NCI-H524 (cell line): ENCODE measurements around the gene INPP5E.

Experiments
- DNase-seq, 2 experiments: peaks; one replicate each; lab custom pipeline; 2025; lab: John Stamatoyannopoulos, UW

Gene INPP5E

DNA sequence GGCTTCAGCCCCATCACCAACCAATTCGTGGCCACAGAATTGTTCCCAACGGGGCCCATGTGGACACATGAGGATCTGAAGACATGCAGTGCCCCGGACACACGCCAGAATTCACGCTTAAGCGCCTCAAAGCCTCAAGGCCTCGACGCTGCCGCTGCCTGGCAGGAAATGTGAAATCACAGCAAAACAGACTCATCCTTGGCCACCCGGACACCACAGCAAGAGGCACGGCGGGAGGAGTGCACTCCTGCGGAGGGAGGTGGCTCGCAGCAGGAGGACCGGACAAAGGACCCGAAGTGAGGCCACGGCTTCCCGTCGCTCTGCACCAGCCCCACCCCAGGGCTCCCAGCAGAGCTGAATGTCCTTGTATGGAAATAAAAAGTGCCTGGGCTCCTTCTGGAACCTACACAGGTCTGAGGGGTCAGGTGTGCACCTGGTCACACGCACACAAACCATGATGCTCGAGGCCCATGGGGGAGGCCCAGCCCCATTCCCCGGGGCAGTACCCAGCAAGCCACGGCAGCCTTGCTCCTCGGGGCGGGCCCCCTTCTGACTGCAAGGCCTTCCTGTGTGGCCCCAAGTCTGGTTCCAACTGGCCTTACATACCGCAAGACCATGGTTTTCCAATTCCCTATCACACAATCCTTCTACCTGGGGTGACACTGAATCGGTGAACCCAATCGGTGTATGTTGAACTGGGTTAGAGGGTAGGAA, 33.2 kb upstream of the INPP5E start:
- DNase-seq = no peak

DNA sequence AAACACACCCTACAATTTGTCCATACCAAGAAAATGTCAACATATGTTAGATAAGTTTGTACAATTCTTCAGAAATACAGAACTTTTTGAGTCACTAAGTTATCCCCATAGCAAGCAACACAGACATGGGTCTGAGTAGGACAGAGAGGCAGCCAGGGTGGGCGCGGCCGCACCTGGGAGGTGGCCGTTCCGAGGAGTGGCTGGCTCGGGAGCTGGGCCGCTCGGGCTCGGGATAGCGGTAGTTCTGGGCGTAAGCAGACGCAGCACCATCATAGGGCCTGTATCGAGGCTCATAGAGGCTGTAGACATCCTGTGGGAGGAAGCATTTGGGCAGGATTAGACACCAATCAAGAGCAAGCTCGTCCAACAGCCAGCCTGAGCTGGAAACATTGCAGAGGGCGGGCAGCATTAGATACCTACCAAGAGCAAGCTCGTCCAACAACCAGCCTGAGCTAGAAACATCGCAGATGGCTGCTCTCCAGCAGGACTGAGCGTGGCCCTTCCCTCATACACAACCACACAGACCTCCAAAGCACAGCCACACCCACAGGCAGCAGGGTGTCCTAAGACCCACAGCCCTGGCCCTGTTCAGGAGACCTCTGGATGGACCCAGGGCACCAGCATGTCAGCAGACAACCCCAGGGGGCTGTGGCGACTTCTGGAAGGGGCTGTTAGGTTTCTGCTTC, 32.3 kb upstream of the INPP5E start:
- DNase-seq = no peak

DNA sequence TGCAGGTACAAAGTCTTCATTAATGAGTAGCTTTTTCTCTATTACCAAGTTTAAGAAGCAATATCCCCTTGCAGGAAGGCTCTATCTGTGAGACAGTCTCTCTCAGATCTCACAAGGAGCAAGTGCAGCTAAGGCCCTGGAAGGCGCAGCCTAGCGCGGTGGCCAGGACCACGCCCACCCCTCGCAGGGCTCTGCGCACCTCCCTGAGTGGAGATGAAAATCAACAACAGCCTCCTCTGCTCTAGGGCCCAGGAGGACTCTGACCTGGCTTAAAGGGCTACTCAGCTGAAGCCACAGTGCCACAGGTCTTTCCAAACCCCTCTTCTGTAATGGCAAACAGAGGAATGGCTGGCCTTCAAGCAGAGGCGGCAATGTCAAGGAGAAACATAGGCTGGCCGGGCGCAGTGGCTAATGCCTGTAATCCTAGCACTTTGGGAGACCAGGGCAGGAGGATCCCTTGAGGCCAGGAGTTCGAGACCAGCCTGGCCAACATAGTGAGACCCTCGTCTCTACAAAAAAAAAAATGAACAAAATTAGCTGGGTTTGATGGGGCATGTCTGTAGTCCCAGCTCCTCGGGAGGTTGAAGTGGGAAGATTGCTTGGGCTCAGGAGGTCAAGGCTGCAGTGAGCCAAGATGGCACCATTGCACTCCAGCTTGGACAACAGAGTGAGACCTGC, 31.3 kb upstream of the INPP5E start:
- DNase-seq = no peak

DNA sequence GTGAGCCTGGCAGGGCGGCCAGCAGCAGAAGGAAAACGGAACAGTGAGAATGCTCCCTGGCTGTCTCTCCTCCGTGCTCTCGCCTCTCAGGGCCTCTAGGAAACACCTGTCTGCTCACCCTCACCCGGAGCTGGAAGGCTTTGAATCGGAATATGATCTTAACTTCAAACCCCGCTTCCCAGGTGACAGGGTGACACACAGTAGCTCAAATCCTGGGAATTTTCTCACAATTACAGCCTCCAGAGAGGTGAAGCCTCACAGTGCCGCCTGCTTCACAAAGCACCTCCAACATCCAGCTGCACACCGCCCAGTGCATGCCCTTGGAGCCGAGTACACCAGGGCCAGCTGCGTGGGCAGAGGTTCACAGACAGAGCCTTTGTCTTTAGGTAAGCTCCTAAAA, 30.7 kb upstream of the INPP5E start:
- DNase-seq = no peak

DNA sequence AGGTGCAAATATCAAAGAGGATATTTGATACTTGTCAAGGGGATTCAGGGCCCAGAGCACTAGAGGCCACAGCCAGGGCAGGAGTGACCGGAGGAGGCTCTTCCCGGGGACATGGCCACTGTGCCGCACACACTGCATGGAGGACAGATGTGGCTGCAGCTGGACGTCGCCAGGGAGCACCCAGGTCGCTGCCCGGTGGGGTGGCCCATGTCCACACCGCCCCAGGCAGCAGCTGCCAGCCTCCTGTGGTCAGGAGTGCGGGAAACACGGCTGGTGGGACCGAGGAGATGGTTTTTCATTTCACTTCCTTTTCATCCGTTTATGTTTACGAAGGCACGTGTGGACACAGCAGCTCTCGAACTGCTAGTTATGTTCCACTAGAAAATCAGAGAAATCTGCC, 28.1 kb upstream of the INPP5E start:
- DNase-seq = no peak

DNA sequence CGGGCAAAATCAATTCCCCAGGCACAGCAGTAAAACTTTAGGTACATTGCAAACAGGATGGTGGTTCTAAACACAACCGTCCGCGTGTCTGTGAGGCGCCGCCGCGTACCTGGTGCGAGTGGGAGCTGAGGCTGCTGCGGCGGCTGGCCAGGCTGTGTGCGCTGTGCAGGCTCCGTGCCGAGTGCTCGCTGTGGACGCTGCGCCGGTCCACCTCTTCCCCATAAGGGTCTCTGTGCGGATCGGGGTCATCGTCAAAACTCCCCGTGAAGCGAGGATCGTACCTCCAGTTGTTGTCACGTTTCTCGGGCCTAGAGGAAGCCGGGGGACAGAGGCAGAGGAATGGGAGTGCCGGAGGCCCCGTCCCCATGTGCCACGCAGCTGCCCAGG, 26.5 kb upstream of the INPP5E start:
- DNase-seq = no peak

DNA sequence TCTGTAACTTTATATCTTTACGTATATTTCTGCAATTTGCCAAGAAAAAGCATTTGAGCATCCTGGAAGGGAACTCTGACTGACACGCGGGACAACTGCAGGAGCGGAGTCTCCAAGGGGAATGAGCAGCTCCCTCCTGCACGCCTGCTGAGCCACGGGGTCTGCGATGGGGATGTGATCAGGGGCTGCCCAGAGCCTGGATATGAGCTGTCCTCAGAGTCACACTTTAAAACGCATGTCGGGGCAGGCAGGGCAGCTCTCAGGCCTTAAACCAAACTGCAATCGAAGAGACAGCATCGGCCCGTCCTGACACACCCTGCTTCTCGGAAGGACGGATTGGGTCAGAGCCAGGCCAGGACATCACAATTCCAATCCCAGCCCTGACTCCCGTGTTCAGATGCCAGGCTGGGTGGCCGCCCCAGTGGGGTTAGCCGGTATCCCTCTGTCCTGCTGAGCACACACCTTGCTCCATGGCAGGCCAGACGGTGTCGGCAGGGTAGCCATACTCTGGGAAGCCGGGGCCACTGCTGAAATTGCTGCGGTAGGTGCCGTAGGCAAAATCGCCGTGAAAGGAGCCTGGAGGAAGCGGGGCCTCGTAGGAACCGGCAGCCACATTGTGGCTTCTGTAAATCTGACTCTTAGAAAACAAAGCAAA, 26.0 kb upstream of the INPP5E start:
- no peak for DNase-seq

DNA sequence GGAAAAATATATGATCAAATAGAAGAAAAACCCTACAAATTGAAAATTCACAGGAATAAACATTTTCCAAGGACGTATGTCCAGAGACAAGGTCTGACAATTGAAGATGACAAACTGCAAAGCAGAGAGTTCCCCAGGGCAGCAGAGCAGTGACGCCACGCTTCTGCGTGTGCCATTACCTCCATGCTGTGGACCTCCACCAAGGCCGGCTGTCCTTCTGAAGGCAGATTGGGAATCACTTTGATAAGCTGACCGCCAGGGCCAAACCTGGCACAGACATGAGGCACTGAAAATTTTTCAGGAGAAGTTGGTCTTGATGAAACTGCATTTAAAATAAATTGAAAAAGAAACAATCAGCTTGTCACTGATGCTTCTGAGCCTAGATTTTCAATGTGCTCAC, 24.6 kb upstream of the INPP5E start:
- no peak for DNase-seq

DNA sequence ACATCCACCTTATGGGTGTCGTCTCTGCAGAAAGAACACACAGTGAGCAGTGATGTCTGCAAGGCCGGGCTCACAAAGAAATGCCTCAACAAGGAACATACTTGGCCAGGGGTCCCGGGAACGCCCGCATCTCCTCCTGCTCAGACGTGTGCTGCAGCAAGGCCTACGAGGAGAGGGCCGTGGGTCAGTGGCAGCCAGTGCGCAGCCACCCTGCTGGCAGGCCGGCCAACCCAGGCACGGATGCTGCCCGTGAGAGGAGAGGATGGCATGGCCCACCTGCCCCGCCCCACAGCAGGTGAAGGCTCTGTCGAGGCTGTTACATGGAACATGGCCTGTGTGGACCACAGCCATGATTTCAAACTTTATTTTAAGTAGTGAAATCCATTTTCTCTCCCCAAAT, 23.9 kb upstream of the INPP5E start:
- DNase-seq = no peak

DNA sequence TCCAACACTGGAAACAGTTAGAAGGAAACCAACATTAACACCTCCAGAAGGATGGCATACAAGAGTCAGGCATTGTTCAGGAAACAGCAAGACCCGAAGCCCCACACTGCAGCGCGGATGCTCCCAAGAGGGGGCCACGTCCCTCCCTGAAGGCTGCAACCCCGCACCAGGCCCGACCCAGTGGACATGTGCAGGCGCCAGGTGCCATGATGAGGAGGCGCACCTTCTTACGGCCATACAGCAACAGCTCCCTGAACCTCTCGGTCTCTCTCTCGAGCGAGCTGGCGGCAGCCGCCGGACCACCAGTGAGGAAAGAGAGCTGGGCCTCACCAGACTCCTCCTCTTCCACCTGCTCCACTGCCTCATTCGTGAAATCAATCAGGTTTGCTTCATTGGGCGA, 23.0 kb upstream of the INPP5E start:
- no peak for DNase-seq

DNA sequence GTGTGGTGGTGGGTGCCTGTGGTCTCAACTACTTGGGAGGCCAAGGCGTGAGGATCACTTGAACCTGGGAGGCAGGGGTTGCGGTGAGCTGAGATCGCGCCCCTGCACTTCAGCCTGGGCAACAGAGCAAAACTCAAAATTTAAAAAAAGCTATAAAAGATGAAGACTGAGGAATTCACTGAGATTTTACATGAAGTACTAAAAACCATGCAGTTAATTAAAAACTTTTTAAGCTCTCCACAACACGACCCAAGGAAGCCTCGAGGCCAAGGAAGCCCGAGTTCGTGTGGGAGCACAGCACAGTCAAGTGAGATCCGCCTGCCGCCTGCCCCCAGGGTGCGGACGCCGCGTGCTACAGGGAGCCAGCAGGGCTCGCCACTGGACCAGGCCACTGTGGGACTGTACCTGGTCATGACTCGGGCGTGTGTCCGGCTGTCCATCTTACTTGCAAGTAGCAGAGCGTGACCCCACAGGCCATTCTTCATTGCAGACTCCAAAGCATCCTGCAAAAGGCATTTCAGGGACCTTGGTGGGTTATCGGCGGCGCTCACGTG, 21.2 kb upstream of the INPP5E start:
- DNase-seq = no peak

DNA sequence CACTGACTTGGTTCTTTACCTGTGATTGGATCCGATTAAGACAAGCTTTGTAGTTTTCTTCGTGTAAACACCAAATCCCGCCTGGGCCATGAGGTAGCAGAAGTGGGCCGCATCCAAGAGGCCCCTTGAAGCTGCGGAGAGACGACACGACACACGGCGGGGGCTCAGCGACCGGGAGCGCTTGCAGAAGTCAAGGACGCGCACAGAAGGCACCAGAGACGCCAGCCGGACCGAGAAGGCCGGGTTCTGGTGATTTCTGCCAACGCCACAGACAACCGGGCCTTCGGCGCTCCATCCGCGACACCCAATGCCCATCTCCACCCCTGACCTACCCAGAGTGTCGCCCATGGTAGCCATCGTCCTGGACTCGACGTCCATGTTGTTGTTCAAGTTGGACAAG, 19.8 kb upstream of the INPP5E start:
- no peak for DNase-seq

DNA sequence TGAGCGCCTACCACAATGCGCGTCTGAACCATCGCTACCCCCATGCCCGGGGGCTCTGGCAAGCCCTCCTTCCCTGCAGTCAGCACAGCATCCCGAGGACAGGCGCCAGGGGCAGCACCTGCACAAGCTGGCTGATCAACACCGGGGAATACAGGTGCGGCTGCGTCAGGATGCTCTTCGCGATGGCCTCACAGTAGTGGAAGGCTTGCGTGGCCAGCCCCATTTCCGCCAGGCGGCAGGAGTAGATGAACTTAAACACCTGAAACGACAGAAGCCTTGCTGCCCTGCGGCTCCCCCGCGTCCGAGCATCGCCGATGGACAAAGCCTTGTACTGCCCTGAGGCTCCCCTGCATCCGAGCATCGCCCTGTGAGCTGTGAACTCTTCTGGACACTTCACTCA, 17.7 kb upstream of the INPP5E start:
- DNase-seq = no peak

DNA sequence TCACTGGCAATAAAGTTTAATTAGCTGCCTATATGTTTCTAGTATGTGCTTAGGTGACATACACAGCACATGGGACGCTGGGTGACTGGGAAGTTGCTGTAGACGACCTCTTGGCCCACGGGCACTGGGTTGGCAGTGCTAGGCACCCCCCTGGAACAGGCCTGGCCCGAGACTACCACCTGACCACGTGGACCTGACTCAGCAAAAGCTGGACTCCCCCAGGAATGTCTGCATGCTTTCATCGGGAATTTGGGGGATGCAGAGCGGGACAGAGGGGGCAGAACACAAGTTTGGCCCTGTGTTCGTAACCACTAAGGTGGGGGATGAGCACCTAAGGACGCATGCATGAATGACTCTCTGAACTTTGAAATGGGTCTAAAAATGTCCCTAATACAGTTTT, 16.6 kb upstream of the INPP5E start:
- DNase-seq = no peak

DNA sequence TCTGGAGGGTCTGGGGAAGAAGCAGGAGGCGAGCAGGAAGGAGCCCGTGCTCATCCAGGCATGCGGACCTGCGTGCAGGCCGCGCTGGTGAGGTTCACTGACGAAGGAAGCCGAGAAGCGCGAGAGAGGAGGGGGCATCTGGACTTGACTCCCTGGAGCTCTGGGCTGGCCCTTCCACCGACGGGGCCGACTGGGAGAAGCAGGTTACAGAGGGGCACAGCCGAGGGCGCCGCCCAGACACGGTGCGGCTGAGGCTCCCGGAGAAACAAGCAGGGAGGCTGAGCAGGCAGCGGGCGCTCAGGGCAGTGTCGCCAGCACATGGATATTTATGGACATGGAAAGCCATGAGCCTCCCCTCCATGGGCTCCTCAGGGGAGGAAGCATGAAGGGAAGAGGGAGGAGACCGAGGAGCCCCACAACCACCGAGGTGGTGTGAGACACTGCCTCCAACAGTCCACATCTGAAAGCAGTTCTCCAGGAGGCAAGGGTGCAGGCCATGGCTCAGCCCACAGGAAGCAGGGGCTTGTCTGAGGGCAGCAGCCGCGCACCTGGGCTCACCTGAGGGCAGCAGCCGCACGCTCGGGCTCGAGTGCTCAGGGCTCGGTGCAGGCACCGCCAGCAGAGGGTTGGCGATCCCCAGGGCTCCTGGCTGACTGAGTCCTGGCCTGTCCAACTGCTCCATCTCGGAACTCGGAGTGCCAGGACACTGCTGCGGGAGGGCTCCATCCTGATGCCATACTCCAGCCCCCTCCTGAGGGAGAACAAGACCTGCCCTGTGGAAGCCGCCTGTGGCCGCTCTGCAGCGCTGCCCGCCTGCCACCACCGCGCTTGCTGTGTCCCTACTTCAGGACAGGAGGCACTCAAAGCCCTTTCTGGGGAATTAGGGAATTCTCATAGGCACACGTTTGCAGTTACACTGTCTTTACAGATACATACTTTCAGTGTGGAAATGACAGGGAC, 15.7 kb upstream of the INPP5E start:
- no peak for DNase-seq

DNA sequence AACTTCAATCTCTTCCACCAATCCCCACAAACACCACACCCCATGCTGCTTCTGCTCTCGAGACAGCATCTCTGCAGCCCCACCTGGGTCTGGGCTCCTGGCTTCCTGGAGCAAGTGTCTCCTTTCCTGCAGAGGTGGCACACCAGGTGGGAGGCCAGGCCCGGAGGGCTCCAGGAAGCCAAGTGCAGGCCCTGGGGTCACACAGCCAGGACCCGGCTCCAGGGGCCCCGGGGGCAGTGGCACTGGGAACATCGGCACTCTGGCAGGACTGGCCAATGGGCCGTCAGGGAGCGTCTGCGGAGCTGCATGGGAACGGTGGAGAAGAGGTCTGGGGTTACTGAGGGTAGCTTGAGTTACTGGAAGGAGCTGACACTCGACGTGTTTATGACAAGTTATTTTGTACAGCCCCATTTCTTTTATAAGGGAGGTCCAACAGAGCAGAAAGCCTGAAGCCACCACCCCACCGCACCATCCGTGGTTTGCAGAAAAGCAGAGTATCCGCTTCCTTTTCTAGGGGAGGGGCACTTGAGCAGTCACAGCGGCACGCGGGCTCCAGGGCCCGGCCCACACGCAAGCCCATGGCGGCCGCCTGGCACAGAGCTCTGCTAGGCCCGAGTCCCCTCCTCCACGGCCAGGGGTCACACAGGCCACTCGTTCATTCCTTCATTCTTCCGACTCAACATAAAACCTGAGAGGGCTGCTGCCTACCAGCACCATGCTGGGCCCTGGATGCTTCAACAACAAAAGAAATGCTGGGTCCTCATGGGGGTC, 14.6 kb upstream of the INPP5E start:
- no peak for DNase-seq

DNA sequence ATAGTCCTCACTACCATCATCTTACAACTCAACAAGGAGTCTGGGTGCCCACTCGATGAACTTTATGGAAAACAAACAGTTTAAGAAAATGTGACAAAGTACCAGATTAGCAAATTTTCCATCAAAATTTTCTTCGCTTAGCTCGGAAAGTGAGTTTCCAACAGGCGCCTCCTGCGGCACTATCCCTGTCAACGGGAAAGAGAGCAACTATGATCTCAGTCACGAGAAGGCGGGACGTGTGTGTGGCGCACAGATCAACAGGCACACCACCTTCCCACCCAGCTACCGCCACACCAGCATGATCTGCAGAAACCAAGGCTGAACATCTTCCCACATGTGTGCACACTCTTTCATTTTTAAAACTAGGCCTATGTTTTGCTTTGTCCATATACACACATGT, 13.7 kb upstream of the INPP5E start:
- no peak for DNase-seq

DNA sequence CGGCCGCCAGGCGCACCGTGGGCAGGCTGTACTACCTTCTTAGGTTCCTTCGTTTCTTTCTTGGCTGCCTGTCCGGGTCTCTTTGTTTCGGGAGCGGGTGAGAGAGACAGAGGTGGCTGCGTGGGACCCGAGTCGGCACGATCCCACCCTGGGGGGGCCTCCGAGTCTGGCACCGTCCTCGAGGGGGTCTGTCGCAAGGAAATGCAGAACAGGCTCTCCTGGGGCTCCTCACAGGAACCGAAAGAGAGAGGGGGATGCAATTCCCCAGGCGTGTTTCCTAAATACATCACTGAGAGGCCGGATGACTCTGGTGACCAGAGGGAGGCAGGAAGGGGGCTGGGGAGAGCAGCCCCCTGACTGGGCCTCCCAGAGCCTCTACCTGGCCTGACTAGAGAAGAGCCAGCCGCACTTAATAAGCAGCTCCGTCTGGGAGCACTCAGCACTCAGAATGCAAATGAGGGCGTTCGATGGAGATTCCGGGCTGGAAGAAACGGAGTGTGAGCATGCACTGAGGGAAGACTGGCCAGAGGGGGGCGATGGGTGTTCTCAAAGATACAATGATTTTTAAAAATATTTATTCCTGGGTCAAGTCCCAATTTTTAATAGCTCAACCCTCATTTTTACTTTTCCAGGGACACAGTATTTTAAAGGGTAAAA, 11.7 kb upstream of the INPP5E start:
- DNase-seq = no peak

DNA sequence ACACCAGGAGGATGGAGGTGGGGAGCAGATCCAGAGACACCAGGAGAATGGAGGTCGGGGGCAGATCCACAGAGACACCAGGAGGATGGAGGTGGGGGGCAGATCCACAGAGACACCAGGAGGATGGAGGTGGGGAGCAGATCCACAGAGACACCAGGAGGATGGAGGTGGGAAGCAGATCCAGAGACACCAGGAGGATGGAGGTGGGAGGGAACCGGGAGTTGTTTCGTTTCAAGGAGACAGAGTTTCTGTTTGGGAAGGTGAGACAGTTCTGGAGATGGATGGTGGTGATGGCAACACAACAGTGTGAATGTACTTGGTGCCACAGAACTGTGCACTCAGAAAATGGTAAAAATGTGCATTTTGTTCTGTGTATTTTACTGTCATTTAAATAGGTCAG, 9.0 kb upstream of the INPP5E start:
- no peak for DNase-seq

DNA sequence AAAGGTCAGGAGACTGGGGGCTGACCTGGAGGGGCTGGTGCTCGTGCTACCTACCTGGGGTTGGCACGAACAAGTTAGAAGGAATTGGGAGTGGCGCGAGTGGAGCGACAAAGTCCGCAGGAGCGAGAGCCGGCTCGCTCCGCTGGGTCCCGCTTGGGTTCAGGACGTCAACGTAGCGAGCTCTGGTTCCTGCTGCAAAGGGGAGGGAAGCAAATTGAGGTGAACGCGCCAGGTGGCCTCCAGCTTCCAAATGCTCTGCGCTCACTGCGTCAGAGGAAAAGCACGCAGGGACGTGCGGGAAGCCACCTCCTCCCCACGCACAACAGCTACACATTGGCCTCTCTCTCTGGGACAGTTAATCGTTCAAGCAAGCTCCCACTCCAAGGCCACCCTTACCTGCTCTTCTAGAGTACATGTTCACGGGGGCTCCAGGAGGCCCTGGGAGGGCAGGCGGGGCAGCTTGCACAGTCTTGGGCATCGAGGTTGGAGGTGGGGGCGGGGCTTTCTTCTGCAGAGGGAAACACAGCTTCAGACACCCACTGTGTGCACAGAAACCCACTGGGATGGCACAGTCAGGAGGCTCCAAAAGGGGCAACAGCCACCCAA, 7.6 kb upstream of the INPP5E start:
- DNase-seq = no peak
